Colonic mucosa (tissue), 4 donors: ENCODE measurements around the gene PCSK5. TPM values are rescaled to one million over a fixed set of nuclear protein-coding genes. Genes with fewer than 3 reads are reported as not detected.

Source experiments
- DNase-seq: peaks from one replicate; pipeline ENCODE4 v3.0.0-alpha.2; 2020
- H3K27ac ChIP-seq: fragments of 200-600 bp; one replicate; pipeline ENCODE4 v1.8.0; 2021
- H3K27me3 ChIP-seq: fragments of 200-600 bp; one replicate; pipeline ENCODE4 v1.8.0; 2021
- H3K36me3 ChIP-seq: fragments of 200-600 bp; one replicate; pipeline ENCODE4 v1.8.0; 2021
- H3K4me1 ChIP-seq: fragments of 200-600 bp; one replicate; pipeline ENCODE4 v1.8.0; 2021; ENCODE audit warnings: mild to moderate bottlenecking
- H3K4me3 ChIP-seq: fragments of 200-600 bp; one replicate; pipeline ENCODE4 v1.8.0; 2021
- H3K9ac ChIP-seq, 2 donors: one replicate each; pipeline ENCODE4 v1.7.0; 2013; ENCODE audit warnings: control low read depth in 2 of 2, low read depth in 2 of 2, low read length in 2 of 2
- H3K9me3 ChIP-seq: fragments of 200-600 bp; one replicate; pipeline ENCODE4 v1.8.0; 2021
- intact Hi-C: fragments of 100-400 bp; cut with DNase I; formaldehyde crosslinking; loops from one replicate; pipeline ENCODE4 v1.14.1; 2022
- total RNA-seq, 2 donors: library from RNA; stranded (reverse); fragmentation: NEBNext Ultra II Directional in 1 of 2; extraction: Animal tissue kit (Norgen Biotek cat#: 25700) in 1 of 2; gene quantifications; one replicate each; pipeline ENCODE4 v1.2.1, GENCODE V29; 2021
- TF ChIP-seq, protein P1 (sequence below): fragments of 200-600 bp; IDR thresholded peaks from one replicate; pipeline ENCODE4 v1.8.0; 2022; ENCODE audit warnings: antibody characterized with exemption, mild to moderate bottlenecking
- donor health status: healthy.
- donor health status: DM: no; HTN: no; CAD: no.
- donor health status: DM: no; HTN: no; CAD: no.

The PCSK5 gene
- total RNA-seq, 2 donors from 2014 or later, result 36.7 to 55.3 TPM

DNA sequence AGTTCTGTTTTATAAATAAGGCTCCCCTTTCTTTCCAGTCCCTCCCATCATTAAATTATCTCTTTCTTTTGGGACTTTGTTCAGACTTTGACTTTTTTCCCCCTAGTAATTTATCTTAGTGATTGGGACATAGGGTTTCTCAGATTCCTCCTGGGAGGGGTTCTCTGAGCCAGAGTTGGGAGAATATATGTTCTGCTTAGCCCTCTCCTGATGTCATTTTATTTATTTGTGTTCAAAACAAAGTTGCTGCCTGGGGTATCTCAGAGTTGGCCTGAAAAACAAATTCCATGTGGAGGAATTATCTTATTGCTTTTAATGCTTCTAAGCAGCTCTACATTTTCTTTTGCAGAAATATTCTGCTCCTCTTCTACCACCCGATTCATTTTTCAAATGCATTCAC lies 211.0 kb downstream of the PCSK5 start:
- H3K36me3 ChIP-seq, result peaks cover 4% of the 10 kb centered on the region
- H3K27me3 ChIP-seq, result no peaks in the 10 kb centered on the region
- no peak overlapping the region for H3K9ac ChIP-seq
- intact Hi-C loops, result no loop called here
- TF ChIP-seq, protein P1, sequence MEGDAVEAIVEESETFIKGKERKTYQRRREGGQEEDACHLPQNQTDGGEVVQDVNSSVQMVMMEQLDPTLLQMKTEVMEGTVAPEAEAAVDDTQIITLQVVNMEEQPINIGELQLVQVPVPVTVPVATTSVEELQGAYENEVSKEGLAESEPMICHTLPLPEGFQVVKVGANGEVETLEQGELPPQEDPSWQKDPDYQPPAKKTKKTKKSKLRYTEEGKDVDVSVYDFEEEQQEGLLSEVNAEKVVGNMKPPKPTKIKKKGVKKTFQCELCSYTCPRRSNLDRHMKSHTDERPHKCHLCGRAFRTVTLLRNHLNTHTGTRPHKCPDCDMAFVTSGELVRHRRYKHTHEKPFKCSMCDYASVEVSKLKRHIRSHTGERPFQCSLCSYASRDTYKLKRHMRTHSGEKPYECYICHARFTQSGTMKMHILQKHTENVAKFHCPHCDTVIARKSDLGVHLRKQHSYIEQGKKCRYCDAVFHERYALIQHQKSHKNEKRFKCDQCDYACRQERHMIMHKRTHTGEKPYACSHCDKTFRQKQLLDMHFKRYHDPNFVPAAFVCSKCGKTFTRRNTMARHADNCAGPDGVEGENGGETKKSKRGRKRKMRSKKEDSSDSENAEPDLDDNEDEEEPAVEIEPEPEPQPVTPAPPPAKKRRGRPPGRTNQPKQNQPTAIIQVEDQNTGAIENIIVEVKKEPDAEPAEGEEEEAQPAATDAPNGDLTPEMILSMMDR, result no peak
- no peaks in the 10 kb centered on the region for H3K9me3 ChIP-seq
- no peak overlapping the region for H3K4me3 ChIP-seq
- DNase-seq, result no peak
- no peaks in the 10 kb centered on the region for H3K4me1 ChIP-seq
- no peak overlapping the region for H3K27ac ChIP-seq

DNA sequence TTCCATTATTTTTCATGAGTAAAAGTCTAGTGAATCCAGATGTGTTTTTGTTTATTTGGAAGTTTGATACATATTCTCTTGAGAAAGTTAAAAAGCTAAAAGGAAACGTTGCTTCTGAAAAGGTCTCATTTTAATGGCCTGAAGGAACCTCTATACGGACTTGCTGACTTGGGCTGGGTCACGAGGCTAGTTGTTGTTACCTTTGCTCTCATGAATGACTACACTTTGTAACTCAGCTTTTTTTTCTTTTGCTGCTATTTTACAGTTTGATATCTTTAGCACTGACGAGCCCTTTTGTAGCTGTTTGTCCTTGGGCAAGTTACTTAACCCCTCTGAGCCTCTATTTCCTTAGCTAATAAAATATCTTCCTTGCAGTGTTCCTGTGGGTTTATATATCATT lies 211.5 kb downstream of the PCSK5 start:
- no peaks in the 10 kb centered on the region for H3K27me3 ChIP-seq
- peak; percentile 31 for DNase-seq
- no peaks in the 10 kb centered on the region for H3K9me3 ChIP-seq
- no peak overlapping the region for H3K4me3 ChIP-seq
- TF ChIP-seq, protein P1, result no peak
- peaks cover 4% of the 10 kb centered on the region for H3K36me3 ChIP-seq
- no peaks in the 10 kb centered on the region for H3K4me1 ChIP-seq
- no peak overlapping the region for H3K9ac ChIP-seq
- intact Hi-C loops, result no loop called here
- H3K27ac ChIP-seq, result no peak overlapping the region

DNA sequence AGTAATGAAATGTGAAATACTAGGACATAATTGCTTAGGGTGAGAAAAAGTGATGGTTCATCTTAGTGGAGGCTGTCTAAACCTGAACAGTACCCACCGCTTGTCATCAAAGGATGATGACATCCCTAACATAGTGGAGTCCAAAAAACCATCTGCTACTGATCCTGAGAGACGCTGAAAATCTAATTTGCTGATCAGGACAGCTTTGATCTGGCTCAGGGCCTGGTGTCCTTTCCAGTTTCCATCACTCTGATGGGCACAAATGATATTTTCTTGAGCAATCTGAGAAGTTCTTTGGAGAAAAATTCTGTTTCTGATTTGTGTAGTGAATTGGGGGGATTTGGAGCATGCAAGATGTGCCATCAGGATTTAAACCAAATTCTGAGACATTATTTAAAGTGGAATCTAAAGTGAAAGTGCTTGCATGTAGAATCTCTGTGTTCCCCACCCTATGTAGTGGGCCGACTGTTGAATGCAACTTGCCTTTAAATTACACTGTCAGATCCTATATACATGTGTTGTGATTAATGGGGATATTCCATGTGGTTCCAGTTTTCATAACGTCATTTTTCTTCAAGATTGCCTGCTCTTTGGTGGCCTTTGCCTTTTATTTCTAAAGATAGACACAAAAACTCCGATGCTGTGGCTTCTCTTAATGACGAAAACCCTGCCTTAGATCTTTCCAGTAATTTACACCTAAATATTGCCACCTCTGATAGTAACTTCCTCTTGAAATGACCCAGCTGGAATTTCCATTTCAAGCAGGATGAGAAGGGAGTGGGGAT lies 213.2 kb downstream of the PCSK5 start:
- Histone ChIP-seq H3K27ac (no peak overlapping the region), H3K36me3 (no peaks in the 10 kb centered on the region), H3K27me3 (no peaks in the 10 kb centered on the region), H3K9me3 (no peaks in the 10 kb centered on the region), H3K9ac (no peak overlapping the region), H3K4me1 (no peaks in the 10 kb centered on the region), H3K4me3 (no peak overlapping the region)
- DNase-seq, result no peak
- intact Hi-C loops, result no loop called here
- TF ChIP-seq, protein P1, result no peak

DNA sequence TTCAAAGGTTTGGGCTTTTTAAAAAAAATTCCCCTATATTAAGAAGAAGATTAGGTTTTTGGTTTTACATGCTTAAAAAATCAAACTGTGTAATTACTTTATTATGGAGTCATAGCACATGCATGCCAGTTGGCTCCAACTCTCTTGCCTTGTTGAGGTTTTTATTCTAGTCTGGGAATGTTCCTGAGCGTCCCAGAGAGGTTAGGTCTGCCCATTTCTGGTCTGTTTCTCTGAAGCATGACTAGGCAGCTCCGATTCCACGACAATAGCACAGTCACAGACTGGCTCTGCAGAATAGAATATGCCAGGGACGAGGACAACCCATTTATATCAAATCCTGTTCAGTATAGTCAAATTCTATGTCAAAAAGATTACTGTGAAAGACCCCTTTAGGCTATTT lies 217.0 kb downstream of the PCSK5 start:
- Histone ChIP-seq H3K27ac (no peak overlapping the region), H3K9ac (no peak overlapping the region), H3K4me3 (no peak overlapping the region), H3K36me3 (no peaks in the 10 kb centered on the region), H3K9me3 (no peaks in the 10 kb centered on the region), H3K4me1 (no peaks in the 10 kb centered on the region), H3K27me3 (no peaks in the 10 kb centered on the region)
- intact Hi-C loops, result no loop called here
- DNase-seq, result no peak
- TF ChIP-seq, protein P1, result no peak

DNA sequence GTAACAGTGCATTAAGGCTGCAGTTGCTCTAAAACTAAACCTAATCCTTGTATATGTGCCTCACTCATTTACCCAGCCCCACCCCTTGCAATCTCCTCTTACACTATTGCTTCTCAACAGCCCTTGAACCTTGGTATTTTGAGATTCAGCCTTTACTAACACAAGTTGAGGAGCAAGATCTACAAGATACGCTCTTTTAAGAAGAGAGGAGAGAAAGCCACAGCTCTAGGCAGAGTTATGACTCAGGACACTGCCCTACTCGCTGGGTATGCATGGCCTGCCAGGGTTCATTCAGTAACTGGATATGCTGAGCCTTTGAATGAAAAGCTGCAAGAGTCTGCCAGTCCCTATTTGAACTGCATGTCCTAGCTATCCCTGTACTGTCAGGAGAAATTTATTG lies 219.5 kb downstream of the PCSK5 start:
- Histone ChIP-seq H3K9me3 (no peaks in the 10 kb centered on the region), H3K4me1 (no peaks in the 10 kb centered on the region), H3K9ac (no peak overlapping the region), H3K27me3 (no peaks in the 10 kb centered on the region), H3K4me3 (no peak overlapping the region), H3K36me3 (no peaks in the 10 kb centered on the region), H3K27ac (no peak overlapping the region)
- no peak for DNase-seq
- TF ChIP-seq, protein P1, result no peak
- intact Hi-C loops, result no loop called here
